HepG2 (cell line): ENCODE data around the gene SLC35F6. TPM values are rescaled to one million over a fixed set of nuclear protein-coding genes. Genes with fewer than 3 reads are reported as not detected.
A peak's percentile ranks its signal among the peaks of the same experiment; 100 is the strongest.

Experiments
- EED ChIP-seq: sonication (generic); formaldehyde crosslinking; IDR thresholded peaks from 2 replicates; pipeline ENCODE4 v1.5.0; 2020; ENCODE audit warnings: mild to moderate bottlenecking, missing genetic modification reagents
- GATAD2A ChIP-seq: IDR thresholded peaks from 2 replicates; pipeline ENCODE4 v1.6.1; 2016
- HDAC1 ChIP-seq: sonication (generic); formaldehyde crosslinking; IDR thresholded peaks from 2 replicates; pipeline ENCODE4 v1.5.1; 2020; ENCODE audit warnings: mild to moderate bottlenecking, missing genetic modification reagents
- JDP2 ChIP-seq: sonication (generic); formaldehyde crosslinking; IDR thresholded peaks from 2 replicates; pipeline ENCODE4 v1.8.1; 2022; ENCODE audit warnings: missing genetic modification reagents, borderline replicate concordance
- MYC ChIP-seq: sonication (generic); formaldehyde crosslinking; IDR thresholded peaks from 2 replicates; pipeline ENCODE4 v1.9.0; 2021; ENCODE audit warnings: missing genetic modification reagents, borderline replicate concordance
- NCOA1 ChIP-seq: sonication (generic); formaldehyde crosslinking; IDR thresholded peaks from 2 replicates; pipeline ENCODE4 v1.9.0; 2021; ENCODE audit warnings: missing genetic modification reagents
- RARA ChIP-seq: IDR thresholded peaks from 2 replicates; pipeline ENCODE4 v1.6.1; 2016; ENCODE audit warnings: missing genetic modification reagents, missing compliant biosample characterization
- RBM22 ChIP-seq: fragments of 200-400 bp; formaldehyde crosslinking; optimal IDR thresholded peaks from 2 replicates; pipeline ENCODE3; 2017; ENCODE audit warnings: mild to moderate bottlenecking, low read length, moderate library complexity
- TARDBP ChIP-seq: sonication (generic); formaldehyde crosslinking; IDR thresholded peaks from 2 replicates; pipeline ENCODE4 v1.8.0; 2022; ENCODE audit warnings: mild to moderate bottlenecking, missing genetic modification reagents
- THYN1 ChIP-seq: sonication (generic); formaldehyde crosslinking; IDR thresholded peaks from 2 replicates; pipeline ENCODE4 v1.8.1; 2023; ENCODE audit warnings: low read depth, mild to moderate bottlenecking, moderate library complexity, missing genetic modification reagents, borderline replicate concordance
- ZFY ChIP-seq: sonication (generic); formaldehyde crosslinking; IDR thresholded peaks from 2 replicates; pipeline ENCODE4 v1.4.0; 2020; ENCODE audit warnings: missing genetic modification reagents
- ZNF101 ChIP-seq: sonication (generic); formaldehyde crosslinking; IDR thresholded peaks from 2 replicates; pipeline ENCODE4 v1.4.0; 2020; ENCODE audit warnings: mild to moderate bottlenecking, low read depth, missing genetic modification reagents, borderline replicate concordance
- ZNF24 ChIP-seq: fragments of 450-650 bp; IDR thresholded peaks from 2 replicates; pipeline ENCODE4 v1.6.1; 2017; ENCODE audit warnings: antibody characterized with exemption, mild to moderate bottlenecking
- ZNF292 ChIP-seq: sonication (generic); formaldehyde crosslinking; IDR thresholded peaks from 2 replicates; pipeline ENCODE4 v1.8.1; 2022; ENCODE audit warnings: mild to moderate bottlenecking, low read depth, missing genetic modification reagents, borderline replicate concordance
- ZSCAN12 ChIP-seq: sonication (generic); formaldehyde crosslinking; IDR thresholded peaks from 2 replicates; pipeline ENCODE4 v1.9.0; 2021; ENCODE audit warnings: mild to moderate bottlenecking, missing genetic modification reagents
- polyA plus RNA-seq, 8 experiments: library from polyadenylated mRNA; depleted of rRNA in 3 of 8; stranded (reverse) in 7 of 8; unstranded in 1 of 8; fragments of >200 nt; fragmentation: Illumina TruSeq in 4 of 8; extraction: Trizol in 4 of 8; gene quantifications; 2 replicates each; pipeline versions ENCODE4 v1.2.1 to v1.2.3, GENCODE V29; 2011 to 2016; ENCODE audit warnings: low read depth in 4 of 8, missing spikeins in 1 of 8, mixed read lengths in 1 of 8; ENCODE audit not compliant: insufficient read depth in 1 of 8
- total RNA-seq, 5 experiments: library from RNA; depleted of rRNA; stranded (reverse); fragments of >200 nt; fragmentation: Illumina TruSeq; extraction: Trizol; gene quantifications; 2 replicates each; pipeline ENCODE4 v1.2.3, GENCODE V29; 2016; ENCODE audit warnings: low read depth in 1 of 5
- TF ChIP-seq, protein P1 (sequence below): sonication (generic); formaldehyde crosslinking; conservative IDR thresholded peaks from 2 replicates; pipeline ENCODE4 v1.8.0; 2022; ENCODE audit warnings: mild to moderate bottlenecking, moderate library complexity, missing genetic modification reagents
- TF ChIP-seq, protein P2 (sequence below): sonication (generic); formaldehyde crosslinking; IDR thresholded peaks from 2 replicates; pipeline ENCODE4 v1.8.1; 2023; ENCODE audit warnings: missing genetic modification reagents, mild to moderate bottlenecking, borderline replicate concordance
- TF ChIP-seq, protein P3 (sequence below): IDR thresholded peaks from 2 replicates; pipeline ENCODE4 v1.6.1; 2016; ENCODE audit warnings: missing compliant biosample characterization, missing genetic modification reagents, borderline replicate concordance
- TF ChIP-seq, protein P4 (sequence below): sonication (generic); formaldehyde crosslinking; IDR thresholded peaks from 2 replicates; pipeline ENCODE4 v1.4.0; 2020; ENCODE audit warnings: missing genetic modification reagents

Gene SLC35F6
- total and polyA plus RNA-seq, 2 of the 13 experiments (the other 11 are each of a cell fraction or from before 2014, with no cell fraction given), result 15.2 to 21.2 TPM

DNA sequence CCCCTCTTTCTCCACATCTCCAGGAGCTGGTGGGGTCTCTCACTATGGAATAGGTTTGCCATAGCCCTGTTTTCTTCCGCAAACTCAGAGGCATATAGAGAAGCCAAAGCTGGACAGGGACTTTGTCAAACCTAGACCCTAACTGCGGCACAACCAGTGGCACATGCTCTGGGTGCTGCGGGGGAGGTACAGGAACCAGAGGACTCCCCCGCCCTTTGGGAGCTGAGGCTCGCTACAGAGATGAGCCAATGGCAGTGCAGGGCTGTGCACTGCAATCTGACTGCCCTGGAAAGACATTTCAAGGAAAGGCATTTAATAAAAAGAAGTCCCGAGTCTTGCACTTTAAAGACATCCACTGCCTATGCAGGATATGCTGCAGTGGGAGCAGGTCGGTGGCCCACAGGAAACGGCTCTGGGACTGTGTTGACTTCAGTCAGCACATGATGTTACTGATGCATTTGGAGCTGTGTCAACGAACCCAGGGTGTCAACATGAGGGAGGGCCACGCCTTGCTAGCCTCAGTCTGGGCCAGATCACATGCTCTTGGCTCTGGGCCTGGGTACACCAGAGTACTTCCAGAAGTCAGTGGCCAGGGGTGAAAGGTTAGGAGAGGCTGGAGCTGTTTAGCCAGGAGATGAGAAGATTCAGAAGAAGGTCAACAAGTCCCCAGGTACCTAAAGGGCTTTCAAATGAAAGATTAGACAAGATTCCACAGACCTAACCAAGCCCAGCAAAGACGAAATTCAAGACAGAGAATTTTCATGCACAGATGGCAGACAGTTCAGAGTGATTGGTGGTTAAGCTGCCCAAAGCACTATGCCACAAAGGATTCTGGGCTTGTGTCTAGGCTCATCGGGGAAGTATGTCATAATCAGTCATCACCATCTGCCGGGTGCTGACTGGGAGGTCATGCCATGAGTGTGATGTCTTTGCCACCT, 8.2 kb downstream of the SLC35F6 start (continued):
- TF ChIP-seq, protein P1, sequence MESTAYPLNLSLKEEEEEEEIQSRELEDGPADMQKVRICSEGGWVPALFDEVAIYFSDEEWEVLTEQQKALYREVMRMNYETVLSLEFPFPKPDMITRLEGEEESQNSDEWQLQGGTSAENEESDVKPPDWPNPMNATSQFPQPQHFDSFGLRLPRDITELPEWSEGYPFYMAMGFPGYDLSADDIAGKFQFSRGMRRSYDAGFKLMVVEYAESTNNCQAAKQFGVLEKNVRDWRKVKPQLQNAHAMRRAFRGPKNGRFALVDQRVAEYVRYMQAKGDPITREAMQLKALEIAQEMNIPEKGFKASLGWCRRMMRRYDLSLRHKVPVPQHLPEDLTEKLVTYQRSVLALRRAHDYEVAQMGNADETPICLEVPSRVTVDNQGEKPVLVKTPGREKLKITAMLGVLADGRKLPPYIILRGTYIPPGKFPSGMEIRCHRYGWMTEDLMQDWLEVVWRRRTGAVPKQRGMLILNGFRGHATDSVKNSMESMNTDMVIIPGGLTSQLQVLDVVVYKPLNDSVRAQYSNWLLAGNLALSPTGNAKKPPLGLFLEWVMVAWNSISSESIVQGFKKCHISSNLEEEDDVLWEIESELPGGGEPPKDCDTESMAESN (CRISPR knock-in tag), result no peak
- TF ChIP-seq ZSCAN12 (CRISPR knock-in tag), result no peak
- no peak for TF ChIP-seq NCOA1 (CRISPR knock-in tag)
- TF ChIP-seq, protein P2, sequence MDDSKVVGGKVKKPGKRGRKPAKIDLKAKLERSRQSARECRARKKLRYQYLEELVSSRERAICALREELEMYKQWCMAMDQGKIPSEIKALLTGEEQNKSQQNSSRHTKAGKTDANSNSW (CRISPR knock-in tag), result no peak
- no peak for TF ChIP-seq ZNF292 (CRISPR knock-in tag)
- peak; percentile 86 for TF ChIP-seq RARA
- peak; percentile 36; the same call in 1 of the 2 replicates for TF ChIP-seq HDAC1
- peak; percentile 4; the same call in 1 of the 2 replicates for TF ChIP-seq TARDBP (CRISPR knock-in tag)
- no peak for TF ChIP-seq ZNF24
- no peak for TF ChIP-seq ZNF101
- peak; percentile 68; the same call in 1 of the 2 replicates for TF ChIP-seq MYC (CRISPR knock-in tag)
- TF ChIP-seq GATAD2A (CRISPR knock-in tag), result peak; percentile 75; the same call in 1 of the 2 replicates
- TF ChIP-seq, protein P3, sequence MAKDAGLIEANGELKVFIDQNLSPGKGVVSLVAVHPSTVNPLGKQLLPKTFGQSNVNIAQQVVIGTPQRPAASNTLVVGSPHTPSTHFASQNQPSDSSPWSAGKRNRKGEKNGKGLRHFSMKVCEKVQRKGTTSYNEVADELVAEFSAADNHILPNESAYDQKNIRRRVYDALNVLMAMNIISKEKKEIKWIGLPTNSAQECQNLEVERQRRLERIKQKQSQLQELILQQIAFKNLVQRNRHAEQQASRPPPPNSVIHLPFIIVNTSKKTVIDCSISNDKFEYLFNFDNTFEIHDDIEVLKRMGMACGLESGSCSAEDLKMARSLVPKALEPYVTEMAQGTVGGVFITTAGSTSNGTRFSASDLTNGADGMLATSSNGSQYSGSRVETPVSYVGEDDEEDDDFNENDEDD (CRISPR knock-in tag), result peak; percentile 80; the same call in 1 of the 2 replicates
- TF ChIP-seq JDP2 (CRISPR knock-in tag), result no peak
- peak; percentile 69 for TF ChIP-seq ZFY (CRISPR knock-in tag)
- no peak for TF ChIP-seq RBM22
- no peak for TF ChIP-seq THYN1 (CRISPR knock-in tag)
- TF ChIP-seq, protein P4, sequence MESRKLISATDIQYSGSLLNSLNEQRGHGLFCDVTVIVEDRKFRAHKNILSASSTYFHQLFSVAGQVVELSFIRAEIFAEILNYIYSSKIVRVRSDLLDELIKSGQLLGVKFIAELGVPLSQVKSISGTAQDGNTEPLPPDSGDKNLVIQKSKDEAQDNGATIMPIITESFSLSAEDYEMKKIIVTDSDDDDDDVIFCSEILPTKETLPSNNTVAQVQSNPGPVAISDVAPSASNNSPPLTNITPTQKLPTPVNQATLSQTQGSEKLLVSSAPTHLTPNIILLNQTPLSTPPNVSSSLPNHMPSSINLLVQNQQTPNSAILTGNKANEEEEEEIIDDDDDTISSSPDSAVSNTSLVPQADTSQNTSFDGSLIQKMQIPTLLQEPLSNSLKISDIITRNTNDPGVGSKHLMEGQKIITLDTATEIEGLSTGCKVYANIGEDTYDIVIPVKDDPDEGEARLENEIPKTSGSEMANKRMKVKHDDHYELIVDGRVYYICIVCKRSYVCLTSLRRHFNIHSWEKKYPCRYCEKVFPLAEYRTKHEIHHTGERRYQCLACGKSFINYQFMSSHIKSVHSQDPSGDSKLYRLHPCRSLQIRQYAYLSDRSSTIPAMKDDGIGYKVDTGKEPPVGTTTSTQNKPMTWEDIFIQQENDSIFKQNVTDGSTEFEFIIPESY (CRISPR knock-in tag), result no peak
- TF ChIP-seq EED (CRISPR knock-in tag), result no peak
